ENCODE measurements around the gene ZNF532.

GRCh38 chr18:58864146-58865032 is at the start of gene ZNF532:
- no peak for TF ChIP-seq CTCF (IDR thresholded peaks at IDR 0.05)
- no peak for TF ChIP-seq EZH2 (IDR thresholded peaks at IDR 0.05)
- TF ChIP-seq EZH2phosphoT487 (IDR thresholded peaks at IDR 0.05) = no peak
